ENCODE data around the gene MPI.

- TF ChIP-seq ZNF768 (tag by site-specific recombination; IDR thresholded peaks at IDR 0.05) (no peak), CTCF (tag by site-specific recombination; IDR thresholded peaks at IDR 0.05) (no peak), ZSCAN30 (tag by site-specific recombination; IDR thresholded peaks at IDR 0.05) (no peak), FEZF1 (tag by site-specific recombination; IDR thresholded peaks at IDR 0.05) (no peak), ATF2 (tag by site-specific recombination; IDR thresholded peaks at IDR 0.05; ENCODE audit: low read depth) (no peak), PRDM1 (tag by site-specific recombination; IDR thresholded peaks at IDR 0.05) (no peak), SP2 (tag by site-specific recombination; IDR thresholded peaks at IDR 0.05) (no peak), ZNF580 (tag by site-specific recombination; IDR thresholded peaks at IDR 0.05) (no peak), ZNF24 (tag by site-specific recombination; IDR thresholded peaks at IDR 0.05) (no peak), PBX3 (CRISPR knock-in tag; IDR thresholded peaks at IDR 0.05) (no peak), ZBTB17 (tag by site-specific recombination; IDR thresholded peaks at IDR 0.05) (no peak), REST (tag by site-specific recombination; IDR thresholded peaks at IDR 0.05) (no peak)
Observed at GRCh38 chr15:74885461-74885860, 4.4 kb upstream of the MPI start.

All from HEK293 (cell line).